ENCODE results near the gene SLC25A34. TPM values are rescaled to one million over a fixed set of nuclear protein-coding genes. Genes with fewer than 3 reads are reported as not detected.

The SLC25A34 gene
- polyA plus RNA-seq, 1 of the 3 experiments (the other 2 are of a cell fraction) = 1.4 TPM

DNA sequence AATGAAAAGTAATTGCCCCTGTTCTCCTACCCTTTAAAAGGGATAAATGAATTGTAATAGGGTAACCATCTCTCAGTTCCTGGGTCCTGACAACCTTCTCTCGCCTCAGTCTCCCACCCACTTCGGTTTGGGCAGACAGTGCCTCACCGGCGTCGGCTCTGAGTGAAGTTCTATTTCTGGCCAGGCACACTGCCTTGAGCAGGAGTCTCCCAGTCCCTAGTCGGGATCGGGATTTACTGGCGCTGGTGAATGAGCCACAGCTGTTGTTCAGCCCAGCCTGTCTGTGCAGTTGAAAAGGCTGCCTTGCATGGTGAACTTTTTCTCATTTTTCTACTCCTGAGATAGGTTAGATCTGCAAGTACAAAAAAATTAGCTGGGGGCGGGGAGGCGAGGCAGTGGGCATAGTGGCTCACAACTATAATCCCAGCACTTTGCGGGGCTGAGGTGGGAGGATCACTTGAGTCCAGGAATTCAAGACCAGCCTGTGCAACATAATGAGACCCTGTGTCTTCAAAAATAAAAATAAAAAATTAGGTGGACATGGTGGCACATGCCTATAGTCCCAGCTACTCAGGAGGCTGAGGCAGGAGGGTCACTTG is 44.5 kb upstream of the SLC25A34 start:
- CTCF ChIA-PET = no interaction called here
- Histone ChIP-seq H3K79me2 (ENCODE audit: insufficient read depth) (peaks cover 99% of the 10 kb centered on the region), H4K20me1 (ENCODE audit: insufficient read depth) (peaks cover 20% of the 10 kb centered on the region), H3K9me3 (no peaks in the 10 kb centered on the region), H3K9me2 (no peaks in the 10 kb centered on the region), H3K4me2 (no peak overlapping the region), H3K4me3 (ENCODE audit: low read depth in 2 of 2, low read length in 1 of 2) (no peak overlapping the region), H3F3A (replicated peaks; ENCODE audit: insufficient read depth) (no peaks in the 10 kb centered on the region), H3K27me3 (ENCODE audit: insufficient read depth) (no peaks in the 10 kb centered on the region), H2AFZ (ENCODE audit: low read depth) (no peak overlapping the region), H3K9ac (no peak overlapping the region), H3K36me3 (replicated peaks in 1 of 2; ENCODE audit: control insufficient read depth in 1 of 2, insufficient read depth in 2 of 2, low read length in 1 of 2) (no peaks in the 10 kb centered on the region), H3K4me1 (ENCODE audit: control insufficient read depth in 1 of 2, insufficient read depth in 2 of 2, low read depth in 1 of 2, low read length in 1 of 2) (no peaks in the 10 kb centered on the region), H3K27ac (ENCODE audit: low read depth in 2 of 2, low read length in 1 of 2) (no peak overlapping the region)
- WGBS (ENCODE audit: low lambda C conversion rate) = 93% methylated on average over 11 of the region's 11 CpGs
- POLR2A ChIA-PET = no interaction called here
- DNase-seq = no peak
- TF ChIP-seq RCOR1 (IDR thresholded peaks at IDR 0.05; ENCODE audit: low read length) (no peak), ZBTB33 (IDR thresholded peaks at IDR 0.05; ENCODE audit: borderline replicate concordance, low read depth) (no peak), SMC3 (IDR thresholded peaks at IDR 0.05; ENCODE audit: low read depth, low read length) (no peak), NRF1 (IDR thresholded peaks at IDR 0.05; ENCODE audit: low read depth, low read length) (no peak)
- TF ChIP-seq, protein P1, sequence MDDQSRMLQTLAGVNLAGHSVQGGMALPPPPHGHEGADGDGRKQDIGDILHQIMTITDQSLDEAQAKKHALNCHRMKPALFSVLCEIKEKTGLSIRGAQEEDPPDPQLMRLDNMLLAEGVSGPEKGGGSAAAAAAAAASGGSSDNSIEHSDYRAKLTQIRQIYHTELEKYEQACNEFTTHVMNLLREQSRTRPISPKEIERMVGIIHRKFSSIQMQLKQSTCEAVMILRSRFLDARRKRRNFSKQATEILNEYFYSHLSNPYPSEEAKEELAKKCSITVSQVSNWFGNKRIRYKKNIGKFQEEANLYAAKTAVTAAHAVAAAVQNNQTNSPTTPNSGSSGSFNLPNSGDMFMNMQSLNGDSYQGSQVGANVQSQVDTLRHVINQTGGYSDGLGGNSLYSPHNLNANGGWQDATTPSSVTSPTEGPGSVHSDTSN (IDR thresholded peaks at IDR 0.05) = no peak

- no peak overlapping the region for H3K4me3 ChIP-seq (ENCODE audit: low read depth in 2 of 2, low read length in 1 of 2)
- H3K79me2 ChIP-seq (ENCODE audit: insufficient read depth) = peaks cover 96% of the 10 kb centered on the region
- WGBS (ENCODE audit: low lambda C conversion rate) = 96% methylated on average over 5 of the region's 5 CpGs
- DNase-seq = no peak
- H3K9ac ChIP-seq = no peak overlapping the region
- H3K4me1 ChIP-seq (ENCODE audit: control insufficient read depth in 1 of 2, insufficient read depth in 2 of 2, low read depth in 1 of 2, low read length in 1 of 2) = no peaks in the 10 kb centered on the region
- no peak overlapping the region for H2AFZ ChIP-seq (ENCODE audit: low read depth)
- POLR2A ChIA-PET = no interaction called here
- no peak for TF ChIP-seq FOSL2 (IDR thresholded peaks at IDR 0.05; ENCODE audit: borderline replicate concordance, low read depth)
- no peak for TF ChIP-seq GABPA (IDR thresholded peaks at IDR 0.05; ENCODE audit: low read depth)
- TF ChIP-seq, protein P1 (IDR thresholded peaks at IDR 0.05) = no peak
- TF ChIP-seq FOXM1 (IDR thresholded peaks at IDR 0.05; ENCODE audit: low read depth) = no peak
- no peak for TF ChIP-seq NRF1 (IDR thresholded peaks at IDR 0.05; ENCODE audit: low read depth, low read length)
- no peak for TF ChIP-seq RCOR1 (IDR thresholded peaks at IDR 0.05; ENCODE audit: low read length)
- TF ChIP-seq MEF2A (IDR thresholded peaks at IDR 0.05; ENCODE audit: borderline replicate concordance, low read depth) = no peak
- TF ChIP-seq, protein P2, sequence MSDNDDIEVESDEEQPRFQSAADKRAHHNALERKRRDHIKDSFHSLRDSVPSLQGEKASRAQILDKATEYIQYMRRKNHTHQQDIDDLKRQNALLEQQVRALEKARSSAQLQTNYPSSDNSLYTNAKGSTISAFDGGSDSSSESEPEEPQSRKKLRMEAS (IDR thresholded peaks at IDR 0.05; ENCODE audit: low read depth) = no peak
- no peak for TF ChIP-seq EP300 (IDR thresholded peaks at IDR 0.05; ENCODE audit: borderline replicate concordance in 1 of 2, low read depth in 1 of 2, low read length in 1 of 2)
- TF ChIP-seq TCF12 (IDR thresholded peaks at IDR 0.05) = no peak
- TF ChIP-seq TAF1 (IDR thresholded peaks at IDR 0.05; ENCODE audit: borderline replicate concordance, low read depth, low read length) = no peak
- no peak for TF ChIP-seq YY1 (IDR thresholded peaks at IDR 0.05; ENCODE audit: low read depth)
- no peak for TF ChIP-seq RFX5 (IDR thresholded peaks at IDR 0.05; ENCODE audit: low read length)
- TF ChIP-seq TEAD4 (IDR thresholded peaks at IDR 0.05; ENCODE audit: borderline replicate concordance, insufficient read depth) = no peak
- no peak for TF ChIP-seq ELF1 (IDR thresholded peaks at IDR 0.05)
- no peaks in the 10 kb centered on the region for H3K9me3 ChIP-seq
- H3K27me3 ChIP-seq (ENCODE audit: insufficient read depth) = no peaks in the 10 kb centered on the region
- H3K36me3 ChIP-seq (replicated peaks in 1 of 2; ENCODE audit: control insufficient read depth in 1 of 2, insufficient read depth in 2 of 2, low read length in 1 of 2) = no peaks in the 10 kb centered on the region
- no peak overlapping the region for H3K27ac ChIP-seq (ENCODE audit: low read depth in 2 of 2, low read length in 1 of 2)
- H3K4me2 ChIP-seq = no peak overlapping the region
- H3K9me2 ChIP-seq = no peaks in the 10 kb centered on the region
- CTCF ChIA-PET = no interaction called here
- H4K20me1 ChIP-seq (ENCODE audit: insufficient read depth) = peaks cover 23% of the 10 kb centered on the region
- no peaks in the 10 kb centered on the region for H3F3A ChIP-seq (replicated peaks; ENCODE audit: insufficient read depth)
These were observed 43.9 kb upstream of the SLC25A34 start for GRCh38 chr1:15692121-15692682.

All from SK-N-SH (cell line).